Lung (tissue), 12 donors: ENCODE measurements around the gene SLC2A10. TPM values are rescaled to one million over a fixed set of nuclear protein-coding genes. Genes with fewer than 3 reads are reported as not detected.

ENCODE experiments used
- ATAC-seq: fragments of 200-7000 bp; cut with Tn5 transposase; one replicate; pipeline ENCODE4 v1.9.1; 2020; ENCODE audit warnings: moderate number of reproducible peaks; ENCODE audit not compliant: insufficient read depth, low FRiP score
- DNase-seq, 3 donors: peaks; one replicate each; pipeline ENCODE4 v3.0.0-alpha.2; 2013 to 2017
- H3K27ac ChIP-seq, 2 donors: one replicate each; pipeline ENCODE4 v1.5.1; 2013; ENCODE audit warnings: mild to moderate bottlenecking in 2 of 2, moderate library complexity in 2 of 2, control low read depth in 1 of 2, inconsistent platforms in 1 of 2, low read depth in 1 of 2, low read length in 1 of 2
- H3K27me3 ChIP-seq, 3 donors: one replicate each; pipeline ENCODE4 v1.5.1; 2013; ENCODE audit warnings: low read length in 2 of 3; ENCODE audit not compliant: control insufficient read depth in 3 of 3, insufficient read depth in 3 of 3
- H3K36me3 ChIP-seq, 4 donors: one replicate each; pipeline ENCODE4 v1.5.1; 2013; ENCODE audit warnings: low read length in 4 of 4, mild to moderate bottlenecking in 1 of 4, moderate library complexity in 1 of 4; ENCODE audit not compliant: control insufficient read depth in 4 of 4, insufficient read depth in 4 of 4
- H3K4me1 ChIP-seq, 5 donors: one replicate each; pipeline ENCODE4 v1.5.1; 2013; ENCODE audit warnings: low read length in 5 of 5, mild to moderate bottlenecking in 2 of 5, moderate library complexity in 1 of 5; ENCODE audit not compliant: control insufficient read depth in 5 of 5, insufficient read depth in 5 of 5
- H3K4me3 ChIP-seq: one replicate; pipeline ENCODE4 v1.5.1; 2013; ENCODE audit warnings: mild to moderate bottlenecking, control low read depth, moderate library complexity
- H3K9ac ChIP-seq, 2 donors: one replicate each; pipeline ENCODE4 v1.5.1; 2013; ENCODE audit warnings: low read length in 2 of 2, control low read depth in 1 of 2; ENCODE audit not compliant: insufficient read depth in 1 of 2
- H3K9me3 ChIP-seq, 4 donors: one replicate each; pipeline ENCODE4 v1.5.1; 2013; ENCODE audit warnings: low read length in 3 of 4, mild to moderate bottlenecking in 1 of 4, moderate library complexity in 1 of 4; ENCODE audit not compliant: control insufficient read depth in 4 of 4, insufficient read depth in 3 of 4
- CTCF ChIP-seq: IDR thresholded peaks from 2 replicates; pipeline ENCODE4 v1.5.1; 2012; ENCODE audit warnings: mild to moderate bottlenecking; ENCODE audit errors: control extremely low read depth, extremely low read depth
- WGBS, 2 donors: extraction: QIAGEN DNeasy Blood & Tissue Kit; methylation state at CpG; one replicate each; pipeline ENCODE4 v1.1.7; 2013; 5-methylcytosine and 5-hydroxymethylcytosine counted together
- polyA plus RNA-seq, 2 donors: library from polyadenylated mRNA; stranded (reverse); fragments of 200-250 nt; gene quantifications; one replicate each; pipeline ENCODE4 v1.2.1, GENCODE V29; 2013
- total RNA-seq, 2 donors: library from RNA; depleted of rRNA in 1 of 2; stranded (reverse); fragments of >200 nt in 1 of 2; gene quantifications; one replicate each; pipeline ENCODE4 v1.2.1, GENCODE V29; 2014 to 2021
- donor health status: control.
- donor health status: control.
- donor health status: Bipolar disorder and iron deficiency.
- donor health status: healthy.
- donor health status: DM: yes; HTN: yes; CAD: no.

SLC2A10 gene
- total and polyA plus RNA-seq, 4 donors = 7.4 to 20.6 (median 12.1) TPM

GRCh38 chr20:46764068-46764467 is 54.6 kb downstream of the SLC2A10 start:
- DNase-seq (no peak), ATAC-seq (no peak)
- Histone ChIP-seq H3K4me3 (no peak overlapping the region), H3K36me3 (no peaks in the 10 kb centered on the region), H3K9me3 (peaks cover 0 to 3% (median 0%) of the 10 kb centered on the region in 4 donors), H3K4me1 (peaks cover 0 to 20% (median 0%) of the 10 kb centered on the region in 5 donors), H3K27me3 (no peaks in the 10 kb centered on the region), H3K27ac (no peak overlapping the region), H3K9ac (no peak overlapping the region)
- no peak for TF ChIP-seq CTCF
- WGBS, 2 donors = 84 to 86% methylated on average over 4 of the region's 4 CpGs

DNA sequence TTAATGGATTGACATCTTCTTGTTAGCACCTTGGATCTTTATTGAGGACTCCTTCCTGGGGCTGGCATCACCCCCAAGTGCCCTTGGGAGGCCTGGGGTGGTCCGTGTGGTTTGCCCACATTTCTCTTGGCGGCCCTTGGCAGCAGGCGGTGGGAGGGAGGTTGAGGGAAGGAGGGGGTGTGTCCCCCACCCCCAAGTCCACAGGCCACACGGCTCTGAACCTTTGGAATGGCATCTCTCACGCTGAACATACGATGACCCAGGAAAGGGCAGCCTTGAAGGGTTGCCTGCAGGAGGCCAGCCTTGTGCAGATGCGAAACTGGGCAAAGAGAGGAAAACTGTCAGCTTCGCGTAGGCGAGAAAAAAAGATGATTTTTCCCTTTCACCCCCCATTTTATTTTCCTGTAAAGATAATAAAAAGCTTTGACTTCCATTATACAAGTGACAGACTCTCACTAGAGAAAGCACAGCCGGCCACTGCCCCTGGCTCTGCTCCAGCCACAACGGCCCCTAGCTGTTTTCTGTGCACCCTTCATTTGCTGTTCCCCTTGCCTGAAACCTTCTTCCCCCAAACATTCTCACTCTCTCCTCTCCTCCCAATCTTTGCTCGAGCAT is 56.2 kb downstream of the SLC2A10 start:
- DNase-seq (peak; percentile 67 to 68 (median 68)), ATAC-seq (no peak)
- Histone ChIP-seq H3K36me3 (no peaks in the 10 kb centered on the region), H3K4me3 (no peak overlapping the region), H3K9me3 (no peaks in the 10 kb centered on the region), H3K27ac (no peak overlapping the region), H3K9ac (no peak overlapping the region), H3K27me3 (no peaks in the 10 kb centered on the region), H3K4me1 (peaks cover 0 to 16% (median 0%) of the 10 kb centered on the region in 5 donors)
- 57 to 78% methylated on average over 13 of the region's 13 CpGs for WGBS, 2 donors
- no peak for TF ChIP-seq CTCF

GRCh38 chr20:46767127-46767761 is 57.8 kb downstream of the SLC2A10 start:
- peaks cover 0 to 12% (median 0%) of the 10 kb centered on the region in 5 donors for H3K4me1 ChIP-seq
- no peaks in the 10 kb centered on the region for H3K9me3 ChIP-seq
- H3K9ac ChIP-seq = no peak overlapping the region
- WGBS, 2 donors = 64 to 75% methylated on average over 4 of the region's 4 CpGs
- no peak overlapping the region for H3K27ac ChIP-seq
- H3K36me3 ChIP-seq = no peaks in the 10 kb centered on the region
- no peak overlapping the region for H3K4me3 ChIP-seq
- TF ChIP-seq CTCF = peak; percentile 27
- ATAC-seq (no peak), DNase-seq (no peak)
- no peaks in the 10 kb centered on the region for H3K27me3 ChIP-seq
